ENCODE results near the gene SLC39A12. TPM values are rescaled to one million over a fixed set of nuclear protein-coding genes. Genes with fewer than 3 reads are reported as not detected.

The SLC39A12 gene
- total and polyA plus RNA-seq, 2 experiments from 2014 or later, result not detected

GRCh38 chr10:18082381-18082780 lies 130.7 kb downstream of the SLC39A12 start (continued):
- TF ChIP-seq REST (IDR thresholded peaks at IDR 0.05; ENCODE audit: unreplicated experiment) (no peak), ETS1 (IDR thresholded peaks at IDR 0.05) (no peak)

DNA sequence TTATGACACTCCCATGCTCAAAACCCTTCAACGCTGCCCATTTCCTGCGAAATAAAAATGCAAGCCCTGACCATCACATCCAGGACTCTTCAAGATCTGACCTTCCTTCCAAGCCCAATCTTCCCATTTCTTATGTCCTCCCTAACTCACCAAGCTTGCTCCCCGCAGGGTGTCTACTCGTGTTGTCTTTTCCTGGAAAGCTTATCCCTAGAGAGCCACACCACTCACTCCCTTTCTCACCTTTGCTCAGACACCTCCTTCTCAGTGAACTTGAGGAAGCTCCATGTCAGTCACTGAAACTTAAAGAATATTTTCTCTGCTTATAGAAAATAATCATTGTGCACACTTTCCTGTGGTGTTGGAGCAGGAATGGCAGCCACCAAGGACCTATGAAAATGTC lies 134.1 kb downstream of the SLC39A12 start:
- H4K20me1 ChIP-seq (replicated peaks; ENCODE audit: insufficient read depth), result no peaks in the 10 kb centered on the region
- no peak for ATAC-seq
- Mint-ChIP-seq H3K4me3 (no peak overlapping the region), H3K9me3 (peaks cover 2% of the 10 kb centered on the region; the same call in 1 of the 3 replicates), H3K4me1 (peaks cover under 1% of the 10 kb centered on the region; the same call in 2 of the 3 replicates), H3K27ac (no peak overlapping the region), H3K36me3 (ENCODE audit: low read depth) (no peaks in the 10 kb centered on the region; the same call in 2 of the 3 replicates), H3K27me3 (ENCODE audit: insufficient read depth, low read depth, poor library complexity) (peaks cover 4% of the 10 kb centered on the region)
- no peak overlapping the region; the same call in 1 of the 2 replicates for H2AFZ ChIP-seq
- H3K36me3 ChIP-seq (ENCODE audit: insufficient read depth), result no peaks in the 10 kb centered on the region
- no peaks in the 10 kb centered on the region for H3K27me3 ChIP-seq (ENCODE audit: insufficient read depth)
- H3K79me2 ChIP-seq (replicated peaks; ENCODE audit: insufficient read depth), result no peaks in the 10 kb centered on the region
- no peak overlapping the region for H3K27ac ChIP-seq (ENCODE audit: low read depth)
- TF ChIP-seq POLR2AphosphoS5 (IDR thresholded peaks at IDR 0.05; ENCODE audit: low read depth) (no peak), JUNB (IDR thresholded peaks at IDR 0.05; ENCODE audit: unreplicated experiment) (no peak), ZNF331 (CRISPR knock-in tag; IDR thresholded peaks at IDR 0.05; ENCODE audit: low read depth) (no peak), ETS1 (IDR thresholded peaks at IDR 0.05) (no peak), ZNF114 (CRISPR knock-in tag; IDR thresholded peaks at IDR 0.05) (no peak), CTCF (conservative IDR thresholded peaks at IDR 0.05; ENCODE audit: low read depth in 2 of 2) (no peak), CREB1 (CRISPR knock-in tag; IDR thresholded peaks at IDR 0.05; ENCODE audit: low read depth) (no peak), EZH2phosphoT487 (IDR thresholded peaks at IDR 0.05; ENCODE audit: unreplicated experiment) (no peak), NANOG (IDR thresholded peaks at IDR 0.05; ENCODE audit: borderline replicate concordance) (no peak)
- no peak overlapping the region for H3K4me3 ChIP-seq
- DNase-seq (ENCODE audit: low spot score), result no peak
- H3K4me2 ChIP-seq, result no peak overlapping the region
- H3K9me2 ChIP-seq (ENCODE audit: insufficient read depth), result 0 out of 2 replicates have a peak, but pooled peaks cover 9% of the 10 kb centered on the region
- H3K4me1 ChIP-seq (ENCODE audit: insufficient read depth), result no peaks in the 10 kb centered on the region; the same call in 1 of the 2 replicates
- H3F3A ChIP-seq (replicated peaks; ENCODE audit: low read depth), result no peaks in the 10 kb centered on the region
